GM21825 (cell line): Measurements from ENCODE around the gene FUZ.
A peak's percentile ranks its signal among the peaks of the same experiment; 100 is the strongest.

Experiments
- ATAC-seq: cut with Tn5 transposase; IDR thresholded peaks from one replicate; pipeline ENCODE4 v1.9.1; 2021; ENCODE audit warnings: mild to moderate bottlenecking, moderate library complexity; ENCODE audit not compliant: unreplicated experiment

FUZ gene

GRCh38 chr19:49851456-49852259 lies 38.6 kb upstream of the FUZ start:
- no peak for ATAC-seq

GRCh38 chr19:49850487-49851342 lies 37.6 kb upstream of the FUZ start, which contains the start of gene PTOV1:
Gene PTOV1, plus strand, starts transcription at chr19:49851159.
- peak; percentile 71 for ATAC-seq

GRCh38 chr19:49850221-49850486 lies 37.1 kb upstream of the FUZ start:
- ATAC-seq, result no peak

GRCh38 chr19:49849433-49850220 lies 36.5 kb upstream of the FUZ start:
- ATAC-seq, result no peak

- ATAC-seq, result no peak
Observed at GRCh38 chr19:49848938-49849337, 35.8 kb upstream of the FUZ start.

- no peak for ATAC-seq
Observed at GRCh38 chr19:49847731-49848696, 34.9 kb upstream of the FUZ start.

- ATAC-seq, result no peak
Observed at GRCh38 chr19:49846408-49846807, 33.3 kb upstream of the FUZ start.

GRCh38 chr19:49845414-49845813 lies 32.3 kb upstream of the FUZ start:
- no peak for ATAC-seq

GRCh38 chr19:49844138-49845095 lies 31.3 kb upstream of the FUZ start:
- no peak for ATAC-seq

- no peak for ATAC-seq
Observed at GRCh38 chr19:49843265-49843664, 30.2 kb upstream of the FUZ start.

GRCh38 chr19:49840736-49841249 lies 27.7 kb upstream of the FUZ start:
- no peak for ATAC-seq

- no peak for ATAC-seq
Observed at GRCh38 chr19:49840321-49840720, 27.2 kb upstream of the FUZ start.

- no peak for ATAC-seq
Observed at GRCh38 chr19:49839713-49840112, 26.6 kb upstream of the FUZ start.

- no peak for ATAC-seq
Observed at GRCh38 chr19:49838885-49839588, 25.9 kb upstream of the FUZ start.

- no peak for ATAC-seq
Observed at GRCh38 chr19:49837425-49837824, 24.3 kb upstream of the FUZ start.

GRCh38 chr19:49837009-49837310 lies 23.9 kb upstream of the FUZ start:
- ATAC-seq, result no peak

GRCh38 chr19:49836176-49837008 lies 23.3 kb upstream of the FUZ start:
- no peak for ATAC-seq

- no peak for ATAC-seq
Observed at GRCh38 chr19:49835562-49835961, 22.5 kb upstream of the FUZ start.
